ENCODE measurements around the gene ZNF862.
A peak's percentile ranks its signal among the peaks of the same experiment; 100 is the strongest.
"Not testable (repeated sequence)": the region's sequence is repeated elsewhere in the genome, so short reads cannot be mapped to it uniquely, and the experiment has no call there.

Gene ZNF862

GRCh38 chr7:149824748-149825566, 13.2 kb upstream of the ZNF862 start:
- no peak for DNase-seq (ENCODE audit: low spot score)

GRCh38 chr7:149825567-149826343, 12.4 kb upstream of the ZNF862 start:
- DNase-seq (ENCODE audit: low spot score) = no peak

- no peak for DNase-seq (ENCODE audit: low spot score)
Observed at GRCh38 chr7:149826344-149827088, 11.7 kb upstream of the ZNF862 start.

- DNase-seq (ENCODE audit: low spot score) = no peak
Observed at GRCh38 chr7:149827089-149827981, 10.8 kb upstream of the ZNF862 start.

- no peak for DNase-seq (ENCODE audit: low spot score)
Observed at GRCh38 chr7:149828357-149829309, 9.5 kb upstream of the ZNF862 start.

GRCh38 chr7:149830527-149830926, 7.6 kb upstream of the ZNF862 start:
- not testable (repeated sequence) for DNase-seq (ENCODE audit: low spot score)

GRCh38 chr7:149830997-149831740, 7.0 kb upstream of the ZNF862 start:
- no peak for DNase-seq (ENCODE audit: low spot score)

GRCh38 chr7:149831741-149832219, 6.4 kb upstream of the ZNF862 start:
- no peak for DNase-seq (ENCODE audit: low spot score)

- no peak for DNase-seq (ENCODE audit: low spot score)
Observed at GRCh38 chr7:149832332-149833041, 5.7 kb upstream of the ZNF862 start.

GRCh38 chr7:149833495-149834130, 4.6 kb upstream of the ZNF862 start:
- no peak for DNase-seq (ENCODE audit: low spot score)

- DNase-seq (ENCODE audit: low spot score) = no peak
Observed at GRCh38 chr7:149834601-149835000, 3.6 kb upstream of the ZNF862 start.

- DNase-seq (ENCODE audit: low spot score) = no peak
Observed at GRCh38 chr7:149836434-149836833, 1.7 kb upstream of the ZNF862 start.

GRCh38 chr7:149837564-149838223, 481 bp upstream of the ZNF862 start:
- no peak for DNase-seq (ENCODE audit: low spot score)

GRCh38 chr7:149838992-149839408, 825 bp downstream of the ZNF862 start:
- DNase-seq (ENCODE audit: low spot score) = peak; percentile 20

- DNase-seq (ENCODE audit: low spot score) = no peak
Observed at GRCh38 chr7:149839933-149840332, 1.8 kb downstream of the ZNF862 start.

GRCh38 chr7:149843566-149843965, 5.4 kb downstream of the ZNF862 start:
- no peak for DNase-seq (ENCODE audit: low spot score)

- DNase-seq (ENCODE audit: low spot score) = no peak
Observed at GRCh38 chr7:149844445-149844844, 6.3 kb downstream of the ZNF862 start.
